Hepatocyte (in vitro differentiated cells): ENCODE measurements around the gene TNNT2. TPM values are rescaled to one million over a fixed set of nuclear protein-coding genes. Genes with fewer than 3 reads are reported as not detected.
A peak's percentile ranks its signal among the peaks of the same experiment; 100 is the strongest.

Experiments
- DNase-seq: peaks from one replicate; pipeline ENCODE4 v3.0.0-alpha.2; 2016; ENCODE audit warnings: low spot score
- H2AFZ ChIP-seq: fragments of 200-600 bp; sonication (generic); 2 replicates; pipeline ENCODE4 v1.6.0; 2016; ENCODE audit warnings: antibody characterized with exemption, mild to moderate bottlenecking
- H3K27ac ChIP-seq: fragments of 200-600 bp; sonication (generic); 2 replicates; pipeline ENCODE4 v1.5.1; 2016; ENCODE audit warnings: mild to moderate bottlenecking
- H3K27me3 ChIP-seq: fragments of 200-600 bp; sonication (generic); 2 replicates; pipeline ENCODE4 v1.6.1; 2016
- H3K36me3 ChIP-seq: fragments of 200-600 bp; sonication (generic); replicated peaks from 2 replicates; pipeline ENCODE4 v1.5.1; 2016; ENCODE audit warnings: low read depth; ENCODE audit not compliant: insufficient read depth
- H3K4me1 ChIP-seq: fragments of 200-600 bp; sonication (generic); 2 replicates; pipeline ENCODE4 v1.5.1; 2016; ENCODE audit warnings: mild to moderate bottlenecking, moderate library complexity; ENCODE audit not compliant: insufficient read depth
- H3K4me2 ChIP-seq: fragments of 200-600 bp; sonication (generic); 2 replicates; pipeline ENCODE4 v1.6.0; 2016
- H3K4me3 ChIP-seq: fragments of 200-600 bp; sonication (generic); 2 replicates; pipeline ENCODE4 v1.5.1; 2016; ENCODE audit warnings: mild to moderate bottlenecking
- H3K79me2 ChIP-seq: fragments of 200-600 bp; sonication (generic); 2 replicates; pipeline ENCODE4 v1.6.0; 2017; ENCODE audit warnings: mild to moderate bottlenecking
- H3K9me2 ChIP-seq: fragments of 200-600 bp; sonication (generic); replicated peaks from 2 replicates; pipeline ENCODE4 v1.6.0; 2017; ENCODE audit warnings: mild to moderate bottlenecking; ENCODE audit not compliant: insufficient read depth
- H3K9me3 ChIP-seq: fragments of 200-600 bp; sonication (generic); 2 replicates; pipeline ENCODE4 v1.5.1; 2016; ENCODE audit warnings: low read depth, mild to moderate bottlenecking
- H4K20me1 ChIP-seq: fragments of 200-600 bp; sonication (generic); 2 replicates; pipeline ENCODE4 v1.6.0; 2016; ENCODE audit warnings: mild to moderate bottlenecking; ENCODE audit not compliant: insufficient read depth, poor library complexity, severe bottlenecking
- CTCF ChIP-seq: fragments of 200-600 bp; sonication (generic); IDR thresholded peaks from 2 replicates; pipeline ENCODE4 v1.5.1; 2016; ENCODE audit warnings: antibody characterized with exemption, mild to moderate bottlenecking; ENCODE audit not compliant: poor library complexity
- EZH2 ChIP-seq: fragments of 200-600 bp; sonication (generic); IDR thresholded peaks from 2 replicates; pipeline ENCODE4 v1.6.1; 2016; ENCODE audit warnings: antibody characterized with exemption, mild to moderate bottlenecking, borderline replicate concordance
- EZH2phosphoT487 ChIP-seq: fragments of 200-600 bp; sonication (generic); IDR thresholded peaks from one replicate; pipeline ENCODE4 v1.6.1; 2018; ENCODE audit warnings: antibody characterized with exemption, mild to moderate bottlenecking, low read depth, moderate library complexity; ENCODE audit not compliant: unreplicated experiment, severe bottlenecking
- WGBS: methylation state at CpG from one replicate; pipeline ENCODE4 v1.1.6; 2016; ENCODE audit warnings: low lambda C conversion rate; ENCODE audit errors: missing lambda C conversion rate; 5-methylcytosine and 5-hydroxymethylcytosine counted together
- polyA plus RNA-seq: library from polyadenylated mRNA; unstranded; fragments of >200 nt; fragmentation: Nextera tagmentation; extraction: Ambion mirVana; gene quantifications from 2 replicates; pipeline ENCODE4 v1.2.1, GENCODE V29; 2016
- total RNA-seq: library from RNA; depleted of rRNA; stranded (reverse); fragments of >200 nt; gene quantifications from 2 replicates; pipeline ENCODE4 v1.2.3, GENCODE V29; 2014

Gene TNNT2
- total and polyA plus RNA-seq, 2 experiments from 2014 or later, result 25.9 to 33.5 TPM

GRCh38 chr1:201348211-201348566 lies 29.3 kb downstream of the TNNT2 start:
- TF ChIP-seq CTCF (peak; percentile 38), EZH2 (no peak)
- Histone ChIP-seq H3K4me2 (no peak overlapping the region), H4K20me1 (no peaks in the 10 kb centered on the region), H3K9me3 (no peaks in the 10 kb centered on the region), H3K4me1 (no peaks in the 10 kb centered on the region), H3K4me3 (no peak overlapping the region), H3K27ac (no peak overlapping the region), H3K36me3 (no peaks in the 10 kb centered on the region), H3K79me2 (no peaks in the 10 kb centered on the region), H3K9me2 (no peaks in the 10 kb centered on the region), H3K27me3 (no peaks in the 10 kb centered on the region), H2AFZ (no peak overlapping the region)
- WGBS, result 27% methylated on average over 4 of the region's 6 CpGs
- peak; percentile 69 for DNase-seq

DNA sequence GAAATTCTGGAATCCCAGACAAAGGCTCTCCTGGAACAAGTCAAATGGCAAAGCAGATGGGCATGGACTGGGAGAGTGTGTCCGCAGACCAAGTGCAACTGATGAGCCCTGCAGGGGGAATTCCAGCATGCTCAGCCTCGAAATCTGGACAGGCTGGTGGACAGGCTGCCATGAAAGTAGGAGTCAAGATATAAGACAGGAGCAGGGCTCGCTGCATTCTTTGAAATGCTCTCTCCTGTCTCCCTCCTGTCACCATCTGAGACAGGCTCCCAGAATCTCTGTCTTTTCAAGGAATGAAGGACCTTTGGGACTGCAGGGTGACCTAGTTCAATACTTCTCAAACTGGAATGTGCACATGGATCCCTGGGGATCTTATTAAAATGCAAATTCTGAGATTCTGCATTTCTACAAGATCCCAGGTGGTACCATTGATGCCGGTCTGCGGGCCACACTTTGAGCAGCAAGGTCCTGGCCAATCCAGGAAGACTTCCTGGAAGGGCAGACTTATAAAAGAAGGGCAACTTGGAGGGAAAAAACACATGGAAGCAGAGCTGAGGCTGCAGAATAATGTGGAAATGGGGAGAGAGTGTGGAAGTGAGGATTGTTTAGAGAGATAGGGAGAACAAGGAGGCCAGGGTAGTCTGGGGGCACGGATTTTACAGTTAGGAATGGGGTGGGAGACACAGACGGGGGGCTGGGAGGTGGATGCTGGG lies 29.8 kb downstream of the TNNT2 start:
- Histone ChIP-seq H3K79me2 (no peaks in the 10 kb centered on the region), H3K4me1 (no peaks in the 10 kb centered on the region), H3K4me2 (no peak overlapping the region), H3K4me3 (no peak overlapping the region), H3K27ac (no peak overlapping the region), H3K36me3 (no peaks in the 10 kb centered on the region), H3K9me2 (no peaks in the 10 kb centered on the region), H2AFZ (no peak overlapping the region), H3K9me3 (no peaks in the 10 kb centered on the region), H4K20me1 (no peaks in the 10 kb centered on the region), H3K27me3 (no peaks in the 10 kb centered on the region)
- no peak for DNase-seq
- TF ChIP-seq EZH2phosphoT487 (no peak), EZH2 (no peak), CTCF (no peak)
- 32% methylated on average over 6 of the region's 7 CpGs for WGBS

- Histone ChIP-seq H2AFZ (no peak overlapping the region), H3K4me2 (no peak overlapping the region), H3K4me1 (no peaks in the 10 kb centered on the region), H3K9me3 (no peaks in the 10 kb centered on the region), H3K4me3 (no peak overlapping the region), H3K79me2 (no peaks in the 10 kb centered on the region), H3K9me2 (no peaks in the 10 kb centered on the region), H3K27me3 (no peaks in the 10 kb centered on the region), H3K27ac (no peak overlapping the region), H4K20me1 (no peaks in the 10 kb centered on the region), H3K36me3 (no peaks in the 10 kb centered on the region)
- TF ChIP-seq EZH2phosphoT487 (no peak), EZH2 (no peak), CTCF (no peak)
- 66% methylated on average over 2 of the region's 2 CpGs for WGBS
- DNase-seq, result no peak
Observed at GRCh38 chr1:201346987-201347386, 30.5 kb downstream of the TNNT2 start.
